ENCODE results near the gene SLC5A8.
A peak's percentile ranks its signal among the peaks of the same experiment; 100 is the strongest.

GRCh38 chr12:101209319-101210302 is at the start of gene SLC5A8:
- TF ChIP-seq CTCF (conservative IDR thresholded peaks at IDR 0.05 in 1 of 2, IDR thresholded peaks at IDR 0.05 in 1 of 2; ENCODE audit: extremely low read depth in 1 of 2, insufficient read depth in 1 of 2, low read depth in 1 of 2, low read length in 2 of 2) (no peak), EZH2 (IDR thresholded peaks at IDR 0.05; ENCODE audit: borderline replicate concordance, low read length) (peak; percentile 29)

All from mammary epithelial cell (primary cell).